22Rv1 (cell line): ENCODE results near the gene NR1H2.

Experiments used
- ZFX ChIP-seq: fragments of 450-650 bp; IDR thresholded peaks from 2 replicates; pipeline ENCODE4 v1.6.1; 2017; ENCODE audit warnings: antibody characterized with exemption, borderline replicate concordance
- TF ChIP-seq, protein P1 (sequence below): fragments of 450-650 bp; IDR thresholded peaks from 2 replicates; pipeline ENCODE4 v1.5.1; 2017; ENCODE audit warnings: mild to moderate bottlenecking

DNA sequence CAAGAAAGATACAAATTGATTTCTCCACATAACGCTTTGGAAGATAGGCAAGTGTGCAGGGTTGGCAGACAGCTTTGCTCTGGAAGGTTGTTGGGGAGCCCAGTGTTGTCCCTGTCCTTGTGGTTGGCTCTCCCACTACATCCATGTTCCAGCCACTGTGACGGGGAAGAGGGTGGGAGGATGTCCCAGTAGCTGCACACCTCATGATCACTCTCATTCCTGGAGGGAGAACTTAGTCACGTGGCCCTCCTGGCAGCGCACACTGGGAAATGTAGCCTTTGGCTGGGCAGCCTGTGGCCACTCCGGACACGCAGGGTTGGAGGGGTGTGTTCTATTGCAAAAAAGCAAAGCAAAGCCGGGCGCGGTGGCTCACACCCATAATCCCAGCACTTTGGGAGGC lies 17.8 kb downstream of the NR1H2 start:
- TF ChIP-seq, protein P1, sequence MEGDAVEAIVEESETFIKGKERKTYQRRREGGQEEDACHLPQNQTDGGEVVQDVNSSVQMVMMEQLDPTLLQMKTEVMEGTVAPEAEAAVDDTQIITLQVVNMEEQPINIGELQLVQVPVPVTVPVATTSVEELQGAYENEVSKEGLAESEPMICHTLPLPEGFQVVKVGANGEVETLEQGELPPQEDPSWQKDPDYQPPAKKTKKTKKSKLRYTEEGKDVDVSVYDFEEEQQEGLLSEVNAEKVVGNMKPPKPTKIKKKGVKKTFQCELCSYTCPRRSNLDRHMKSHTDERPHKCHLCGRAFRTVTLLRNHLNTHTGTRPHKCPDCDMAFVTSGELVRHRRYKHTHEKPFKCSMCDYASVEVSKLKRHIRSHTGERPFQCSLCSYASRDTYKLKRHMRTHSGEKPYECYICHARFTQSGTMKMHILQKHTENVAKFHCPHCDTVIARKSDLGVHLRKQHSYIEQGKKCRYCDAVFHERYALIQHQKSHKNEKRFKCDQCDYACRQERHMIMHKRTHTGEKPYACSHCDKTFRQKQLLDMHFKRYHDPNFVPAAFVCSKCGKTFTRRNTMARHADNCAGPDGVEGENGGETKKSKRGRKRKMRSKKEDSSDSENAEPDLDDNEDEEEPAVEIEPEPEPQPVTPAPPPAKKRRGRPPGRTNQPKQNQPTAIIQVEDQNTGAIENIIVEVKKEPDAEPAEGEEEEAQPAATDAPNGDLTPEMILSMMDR, result no peak
- no peak for TF ChIP-seq ZFX
